ENCODE data around the gene PKD2. TPM values are rescaled to one million over a fixed set of nuclear protein-coding genes. Genes with fewer than 3 reads are reported as not detected.

The PKD2 gene
- polyA plus RNA-seq, 1 of the 3 experiments (the other 2 are of a cell fraction) = 44.6 TPM

DNA sequence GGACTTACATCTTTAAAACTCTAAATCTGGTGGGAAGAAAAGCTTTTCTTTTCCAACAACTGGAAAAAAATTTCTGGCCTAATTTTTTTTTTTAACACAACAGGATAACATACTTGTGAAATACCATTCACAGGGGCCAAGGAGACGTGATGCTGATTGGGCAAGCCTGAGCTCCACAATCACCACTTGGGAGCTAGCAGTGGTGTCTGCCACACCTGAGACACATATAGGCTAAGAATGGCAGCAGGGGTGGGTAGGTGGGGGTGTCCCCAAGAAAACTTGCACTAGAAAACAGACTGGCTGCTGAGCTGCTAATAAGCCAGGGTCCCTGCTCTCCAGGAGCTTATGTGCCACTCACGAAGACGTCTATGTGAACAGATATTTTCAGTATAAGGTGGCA is 5.6 kb upstream of the PKD2 start:
- Histone ChIP-seq H2AFZ (ENCODE audit: low read depth) (no peak overlapping the region), H3F3A (replicated peaks; ENCODE audit: insufficient read depth) (peaks cover 3% of the 10 kb centered on the region), H3K4me1 (ENCODE audit: control insufficient read depth in 1 of 2, insufficient read depth in 2 of 2, low read depth in 1 of 2, low read length in 1 of 2) (peaks cover 0 to 1% of the 10 kb centered on the region in 2 experiments; a peak in 1 of 4 replicates), H3K4me2 (no peak overlapping the region), H3K27me3 (ENCODE audit: insufficient read depth) (no peaks in the 10 kb centered on the region), H4K20me1 (ENCODE audit: insufficient read depth) (no peaks in the 10 kb centered on the region), H3K4me3 (ENCODE audit: low read depth in 2 of 2, low read length in 1 of 2) (no peak overlapping the region), H3K36me3 (replicated peaks in 1 of 2; ENCODE audit: control insufficient read depth in 1 of 2, insufficient read depth in 2 of 2, low read length in 1 of 2) (no peaks in the 10 kb centered on the region), H3K9ac (no peak overlapping the region), H3K9me2 (no peaks in the 10 kb centered on the region), H3K27ac (ENCODE audit: low read depth in 2 of 2, low read length in 1 of 2) (no peak overlapping the region), H3K79me2 (ENCODE audit: insufficient read depth) (no peaks in the 10 kb centered on the region), H3K9me3 (no peaks in the 10 kb centered on the region)
- CTCF ChIA-PET = interaction anchor here (1.1 to 2.0 kb wide), 3 partner anchors 16 to 210 kb away, joined by 3 to 10 read pairs (median 7); no protein-coding TSS in a partner anchor
- 82% methylated on average over 3 of the region's 3 CpGs for WGBS (ENCODE audit: low lambda C conversion rate)
- TF ChIP-seq, protein P1, sequence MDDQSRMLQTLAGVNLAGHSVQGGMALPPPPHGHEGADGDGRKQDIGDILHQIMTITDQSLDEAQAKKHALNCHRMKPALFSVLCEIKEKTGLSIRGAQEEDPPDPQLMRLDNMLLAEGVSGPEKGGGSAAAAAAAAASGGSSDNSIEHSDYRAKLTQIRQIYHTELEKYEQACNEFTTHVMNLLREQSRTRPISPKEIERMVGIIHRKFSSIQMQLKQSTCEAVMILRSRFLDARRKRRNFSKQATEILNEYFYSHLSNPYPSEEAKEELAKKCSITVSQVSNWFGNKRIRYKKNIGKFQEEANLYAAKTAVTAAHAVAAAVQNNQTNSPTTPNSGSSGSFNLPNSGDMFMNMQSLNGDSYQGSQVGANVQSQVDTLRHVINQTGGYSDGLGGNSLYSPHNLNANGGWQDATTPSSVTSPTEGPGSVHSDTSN (IDR thresholded peaks at IDR 0.05) = no peak
- TF ChIP-seq, protein P2, sequence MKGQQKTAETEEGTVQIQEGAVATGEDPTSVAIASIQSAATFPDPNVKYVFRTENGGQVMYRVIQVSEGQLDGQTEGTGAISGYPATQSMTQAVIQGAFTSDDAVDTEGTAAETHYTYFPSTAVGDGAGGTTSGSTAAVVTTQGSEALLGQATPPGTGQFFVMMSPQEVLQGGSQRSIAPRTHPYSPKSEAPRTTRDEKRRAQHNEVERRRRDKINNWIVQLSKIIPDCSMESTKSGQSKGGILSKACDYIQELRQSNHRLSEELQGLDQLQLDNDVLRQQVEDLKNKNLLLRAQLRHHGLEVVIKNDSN (IDR thresholded peaks at IDR 0.05; ENCODE audit: borderline replicate concordance, low read depth) = no peak
- no peak for DNase-seq
- POLR2A ChIA-PET = no interaction called here

- no peaks in the 10 kb centered on the region for H3K27me3 ChIP-seq (ENCODE audit: insufficient read depth)
- no peak overlapping the region for H3K4me3 ChIP-seq (ENCODE audit: low read depth in 2 of 2, low read length in 1 of 2)
- TF ChIP-seq CHD2 (IDR thresholded peaks at IDR 0.05; ENCODE audit: low read length, partially characterized antibody) = no peak
- no peak for TF ChIP-seq NFIC (IDR thresholded peaks at IDR 0.05; ENCODE audit: borderline replicate concordance)
- TF ChIP-seq, protein P3, sequence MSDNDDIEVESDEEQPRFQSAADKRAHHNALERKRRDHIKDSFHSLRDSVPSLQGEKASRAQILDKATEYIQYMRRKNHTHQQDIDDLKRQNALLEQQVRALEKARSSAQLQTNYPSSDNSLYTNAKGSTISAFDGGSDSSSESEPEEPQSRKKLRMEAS (IDR thresholded peaks at IDR 0.05; ENCODE audit: low read depth) = no peak
- TF ChIP-seq RFX5 (IDR thresholded peaks at IDR 0.05; ENCODE audit: low read length) = no peak
- TF ChIP-seq SMC3 (IDR thresholded peaks at IDR 0.05; ENCODE audit: low read depth, low read length) = no peak
- no peak for TF ChIP-seq FOSL2 (IDR thresholded peaks at IDR 0.05; ENCODE audit: borderline replicate concordance, low read depth)
- TF ChIP-seq, protein P2 (IDR thresholded peaks at IDR 0.05; ENCODE audit: borderline replicate concordance, low read depth) = no peak
- no peak for TF ChIP-seq TCF12 (IDR thresholded peaks at IDR 0.05)
- TF ChIP-seq SIN3A (IDR thresholded peaks at IDR 0.05; ENCODE audit: borderline replicate concordance, low read depth, low read length) = no peak
- no peak for TF ChIP-seq JUND (IDR thresholded peaks at IDR 0.05)
- no peak for TF ChIP-seq YY1 (IDR thresholded peaks at IDR 0.05; ENCODE audit: low read depth)
- TF ChIP-seq TEAD4 (IDR thresholded peaks at IDR 0.05; ENCODE audit: borderline replicate concordance, insufficient read depth) = no peak
- no peak for TF ChIP-seq RXRA (IDR thresholded peaks at IDR 0.05; ENCODE audit: borderline replicate concordance, low read depth)
- TF ChIP-seq, protein P4, sequence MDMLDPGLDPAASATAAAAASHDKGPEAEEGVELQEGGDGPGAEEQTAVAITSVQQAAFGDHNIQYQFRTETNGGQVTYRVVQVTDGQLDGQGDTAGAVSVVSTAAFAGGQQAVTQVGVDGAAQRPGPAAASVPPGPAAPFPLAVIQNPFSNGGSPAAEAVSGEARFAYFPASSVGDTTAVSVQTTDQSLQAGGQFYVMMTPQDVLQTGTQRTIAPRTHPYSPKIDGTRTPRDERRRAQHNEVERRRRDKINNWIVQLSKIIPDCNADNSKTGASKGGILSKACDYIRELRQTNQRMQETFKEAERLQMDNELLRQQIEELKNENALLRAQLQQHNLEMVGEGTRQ (IDR thresholded peaks at IDR 0.05; ENCODE audit: borderline replicate concordance, low read depth, low read length) = no peak
- no peak for TF ChIP-seq ELF1 (IDR thresholded peaks at IDR 0.05)
- no peak for TF ChIP-seq MEF2A (IDR thresholded peaks at IDR 0.05; ENCODE audit: borderline replicate concordance, low read depth)
- POLR2A ChIA-PET = no interaction called here
- H3K4me1 ChIP-seq (ENCODE audit: control insufficient read depth in 1 of 2, insufficient read depth in 2 of 2, low read depth in 1 of 2, low read length in 1 of 2) = peaks cover 0 to 4% of the 10 kb centered on the region in 2 experiments; a peak in 1 of 4 replicates
- no peaks in the 10 kb centered on the region for H3K9me3 ChIP-seq
- H4K20me1 ChIP-seq (ENCODE audit: insufficient read depth) = no peaks in the 10 kb centered on the region
- CTCF ChIA-PET = interaction anchor here (1.8 kb wide), 1 partner anchor 17 kb away, joined by 10 read pairs; no protein-coding TSS in a partner anchor
- peaks cover 1% of the 10 kb centered on the region; the same call in 1 of the 2 replicates for H3K79me2 ChIP-seq (ENCODE audit: insufficient read depth)
- H3K4me2 ChIP-seq = no peak overlapping the region
- no peaks in the 10 kb centered on the region for H3K36me3 ChIP-seq (replicated peaks in 1 of 2; ENCODE audit: control insufficient read depth in 1 of 2, insufficient read depth in 2 of 2, low read length in 1 of 2)
- no peaks in the 10 kb centered on the region for H3K9me2 ChIP-seq
- no peak overlapping the region for H3K9ac ChIP-seq
- no peak overlapping the region for H3K27ac ChIP-seq (ENCODE audit: low read depth in 2 of 2, low read length in 1 of 2)
- no peak overlapping the region for H2AFZ ChIP-seq (ENCODE audit: low read depth)
- no peak for DNase-seq
- WGBS (ENCODE audit: low lambda C conversion rate) = 98% methylated on average over 4 of the region's 4 CpGs
- H3F3A ChIP-seq (replicated peaks; ENCODE audit: insufficient read depth) = peaks cover 3% of the 10 kb centered on the region
Observed at GRCh38 chr4:88002786-88003185, 4.6 kb upstream of the PKD2 start.

Data from SK-N-SH (cell line).